ENCODE results near the gene ZNF397.

DNA sequence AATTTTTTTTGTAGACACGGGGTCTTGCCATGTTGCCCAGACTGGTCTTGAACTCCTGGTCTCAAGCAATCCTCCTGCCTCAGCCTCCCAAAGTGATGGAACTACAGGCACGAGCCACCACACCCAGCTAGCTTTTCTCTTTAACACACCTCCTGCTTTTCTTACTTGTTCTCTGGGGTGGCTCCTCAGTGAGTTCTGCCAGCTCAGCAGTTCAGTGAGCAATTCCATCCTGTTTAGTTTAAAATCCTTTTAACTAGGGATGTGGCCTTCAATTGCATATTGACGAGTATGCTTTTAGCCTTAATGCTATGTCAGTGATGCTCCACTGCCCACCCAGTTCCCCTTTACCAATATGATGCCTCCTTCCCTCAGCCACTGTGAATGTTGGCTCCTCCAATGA, 16.1 kb downstream of the ZNF397 start:
- TF ChIP-seq, protein P1, sequence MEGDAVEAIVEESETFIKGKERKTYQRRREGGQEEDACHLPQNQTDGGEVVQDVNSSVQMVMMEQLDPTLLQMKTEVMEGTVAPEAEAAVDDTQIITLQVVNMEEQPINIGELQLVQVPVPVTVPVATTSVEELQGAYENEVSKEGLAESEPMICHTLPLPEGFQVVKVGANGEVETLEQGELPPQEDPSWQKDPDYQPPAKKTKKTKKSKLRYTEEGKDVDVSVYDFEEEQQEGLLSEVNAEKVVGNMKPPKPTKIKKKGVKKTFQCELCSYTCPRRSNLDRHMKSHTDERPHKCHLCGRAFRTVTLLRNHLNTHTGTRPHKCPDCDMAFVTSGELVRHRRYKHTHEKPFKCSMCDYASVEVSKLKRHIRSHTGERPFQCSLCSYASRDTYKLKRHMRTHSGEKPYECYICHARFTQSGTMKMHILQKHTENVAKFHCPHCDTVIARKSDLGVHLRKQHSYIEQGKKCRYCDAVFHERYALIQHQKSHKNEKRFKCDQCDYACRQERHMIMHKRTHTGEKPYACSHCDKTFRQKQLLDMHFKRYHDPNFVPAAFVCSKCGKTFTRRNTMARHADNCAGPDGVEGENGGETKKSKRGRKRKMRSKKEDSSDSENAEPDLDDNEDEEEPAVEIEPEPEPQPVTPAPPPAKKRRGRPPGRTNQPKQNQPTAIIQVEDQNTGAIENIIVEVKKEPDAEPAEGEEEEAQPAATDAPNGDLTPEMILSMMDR (IDR thresholded peaks at IDR 0.05; ENCODE audit: insufficient read depth, low read length, poor library complexity, severe bottlenecking), result no peak
- TF ChIP-seq EZH2phosphoT487 (conservative IDR thresholded peaks at IDR 0.05; ENCODE audit: low read length), result no peak
